IMR-90 (cell line): Measurements from ENCODE around the gene PACSIN3. TPM values are rescaled to one million over a fixed set of nuclear protein-coding genes. Genes with fewer than 3 reads are reported as not detected.

Experiments
- ATAC-seq: fragments of 200-7000 bp; cut with Tn5 transposase; 2 replicates; pipeline ENCODE4 v1.9.1; 2020; ENCODE audit warnings: low read depth, mild to moderate bottlenecking, moderate library complexity
- BruUV-seq: library from RNA; stranded (reverse); fragments of 400-500 nt; replicated peaks from 2 replicates; lab custom pipeline; 2021; lab: Mats Ljungman, UMichigan
- CTCF ChIA-PET: fragments of 300-600 bp; formaldehyde crosslinking; extraction: SDS; loops from one replicate; lab custom pipeline; 2021; ENCODE audit warnings: antibody characterized with exemption; lab: Yijun Ruan, JAX
- POLR2A ChIA-PET: fragments of 300-600 bp; sonication (Branson Sonifier 250); formaldehyde crosslinking; loops from one replicate; lab custom pipeline; 2022; ENCODE audit warnings: antibody characterized with exemption; ENCODE audit not compliant: unreplicated experiment; lab: Charles Lee
- DNase-seq: peaks from one replicate; pipeline ENCODE4 v3.0.0; 2013
- H2AFZ ChIP-seq: replicated peaks from 2 replicates; pipeline ENCODE3; 2013; ENCODE audit warnings: low read length, mild to moderate bottlenecking; ENCODE audit not compliant: poor library complexity
- H2AK5ac ChIP-seq: 2 replicates; pipeline ENCODE4 v1.6.1; 2013; ENCODE audit warnings: low read depth, low read length, inconsistent platforms
- H2AK9ac ChIP-seq: replicated peaks from 2 replicates; pipeline ENCODE3; 2013; ENCODE audit warnings: mild to moderate bottlenecking, low read depth, low read length, moderate library complexity; ENCODE audit not compliant: poor library complexity
- H2BK120ac ChIP-seq: 2 replicates; pipeline ENCODE4 v1.6.1; 2013; ENCODE audit warnings: low read depth, low read length, inconsistent platforms
- H2BK15ac ChIP-seq: 3 replicates; pipeline ENCODE4 v1.6.1; 2013; ENCODE audit warnings: low read depth, low read length, inconsistent platforms
- H2BK20ac ChIP-seq: 2 replicates; pipeline ENCODE4 v1.6.1; 2013; ENCODE audit warnings: low read depth, mild to moderate bottlenecking, inconsistent platforms, low read length, moderate library complexity
- H2BK5ac ChIP-seq: 2 replicates; pipeline ENCODE4 v1.6.1; 2013; ENCODE audit warnings: mild to moderate bottlenecking, low read depth, low read length, inconsistent platforms; ENCODE audit not compliant: poor library complexity, severe bottlenecking
- H3K14ac ChIP-seq: replicated peaks from 2 replicates; pipeline ENCODE4 v1.6.1; 2013; ENCODE audit warnings: low read depth, low read length, inconsistent platforms
- H3K18ac ChIP-seq: 2 replicates; pipeline ENCODE4 v1.6.1; 2013; ENCODE audit warnings: low read depth, low read length, control low read depth
- H3K23ac ChIP-seq: 2 replicates; pipeline ENCODE4 v1.6.1; 2013; ENCODE audit warnings: low read depth, low read length, inconsistent platforms
- H3K27ac ChIP-seq: 2 replicates; pipeline ENCODE4 v1.5.1; 2013; ENCODE audit warnings: mild to moderate bottlenecking, control low read depth, low read length; ENCODE audit not compliant: insufficient read depth
- H3K27me3 ChIP-seq: 2 replicates; pipeline ENCODE4 v1.6.1; 2013; ENCODE audit warnings: low read length; ENCODE audit not compliant: control insufficient read depth, insufficient read depth
- H3K36me3 ChIP-seq: 2 replicates; pipeline ENCODE4 v1.6.1; 2013; ENCODE audit warnings: low read length, mixed read lengths; ENCODE audit not compliant: control insufficient read depth, insufficient read depth
- H3K4ac ChIP-seq: 2 replicates; pipeline ENCODE4 v1.6.1; 2013; ENCODE audit warnings: low read depth, low read length, inconsistent platforms
- H3K4me1 ChIP-seq: 2 replicates; pipeline ENCODE4 v1.6.1; 2013; ENCODE audit warnings: low read length, mixed read lengths; ENCODE audit not compliant: control insufficient read depth, insufficient read depth
- H3K4me2 ChIP-seq: 2 replicates; pipeline ENCODE4 v1.6.1; 2013; ENCODE audit warnings: low read depth, mild to moderate bottlenecking, control low read depth, low read length, moderate library complexity
- H3K4me3 ChIP-seq: 2 replicates; pipeline ENCODE4 v1.5.1; 2013; ENCODE audit warnings: low read depth, mild to moderate bottlenecking, control low read depth, low read length, moderate library complexity; ENCODE audit not compliant: insufficient read depth
- H3K56ac ChIP-seq: 2 replicates; pipeline ENCODE4 v1.6.1; 2013; ENCODE audit warnings: low read length, inconsistent platforms; ENCODE audit not compliant: insufficient read depth; ENCODE audit errors: extremely low read depth
- H3K79me1 ChIP-seq, 2 experiments: 2 replicates each; pipeline ENCODE4 v1.6.1; 2013; ENCODE audit warnings: low read length in 2 of 2, inconsistent platforms in 1 of 2, low read depth in 1 of 2
- H3K9ac ChIP-seq: 2 replicates; pipeline ENCODE4 v1.6.1; 2013; ENCODE audit warnings: low read depth, low read length, control low read depth
- H3K9me1 ChIP-seq: 2 replicates; pipeline ENCODE4 v1.6.1; 2013; ENCODE audit warnings: low read length, inconsistent platforms; ENCODE audit not compliant: insufficient read depth
- H3K9me3 ChIP-seq: 2 replicates; pipeline ENCODE4 v1.6.1; 2013; ENCODE audit warnings: low read length; ENCODE audit not compliant: control insufficient read depth, insufficient read depth
- H4K20me1 ChIP-seq: 2 replicates; pipeline ENCODE4 v1.6.1; 2013; ENCODE audit warnings: low read length, inconsistent platforms; ENCODE audit not compliant: insufficient read depth
- H4K5ac ChIP-seq: 2 replicates; pipeline ENCODE4 v1.6.1; 2013; ENCODE audit warnings: mild to moderate bottlenecking, low read depth, low read length, control low read depth
- H4K8ac ChIP-seq, 2 experiments: 2 replicates each; pipeline ENCODE4 v1.6.1; 2013; ENCODE audit warnings: low read depth in 2 of 2, low read length in 2 of 2, control low read depth in 1 of 2, inconsistent platforms in 1 of 2
- H4K91ac ChIP-seq: 2 replicates; pipeline ENCODE4 v1.6.1; 2013; ENCODE audit warnings: low read depth, low read length, inconsistent platforms; ENCODE audit not compliant: insufficient read depth
- BHLHE40 ChIP-seq: fragments of 150-350 bp; IDR thresholded peaks from 2 replicates; pipeline ENCODE4 v1.6.1; 2016; ENCODE audit warnings: mild to moderate bottlenecking, low read depth, low read length
- CEBPB ChIP-seq: IDR thresholded peaks from 2 replicates; pipeline ENCODE4 v1.6.1; 2012; ENCODE audit warnings: low read depth, low read length, improper control_type of control experiment
- CHD1 ChIP-seq: IDR thresholded peaks from 2 replicates; pipeline ENCODE4 v1.6.1; 2012; ENCODE audit warnings: low read depth, low read length, improper control_type of control experiment
- CTCF ChIP-seq: conservative IDR thresholded peaks from 2 replicates; pipeline ENCODE4 v1.5.1; 2012; ENCODE audit warnings: mild to moderate bottlenecking, low read depth, low read length, improper control_type of control experiment
- ELK1 ChIP-seq: fragments of 150-350 bp; IDR thresholded peaks from 2 replicates; pipeline ENCODE4 v1.6.1; 2016; ENCODE audit warnings: low read depth, mild to moderate bottlenecking, low read length, moderate library complexity, borderline replicate concordance
- FOS ChIP-seq: fragments of 150-350 bp; IDR thresholded peaks from 2 replicates; pipeline ENCODE4 v1.6.1; 2016; ENCODE audit warnings: low read depth, low read length
- MAFK ChIP-seq: IDR thresholded peaks from 2 replicates; pipeline ENCODE4 v1.6.1; 2012; ENCODE audit warnings: low read depth, low read length, improper control_type of control experiment
- MAZ ChIP-seq: IDR thresholded peaks from 2 replicates; pipeline ENCODE4 v1.6.1; 2012; ENCODE audit warnings: low read depth, mild to moderate bottlenecking, low read length, improper control_type of control experiment, moderate library complexity, borderline replicate concordance
- MXI1 ChIP-seq: IDR thresholded peaks from 2 replicates; pipeline ENCODE4 v1.6.1; 2012; ENCODE audit warnings: low read depth, mild to moderate bottlenecking, low read length, moderate library complexity, borderline replicate concordance
- NFE2L2 ChIP-seq: fragments of 150-350 bp; IDR thresholded peaks from 2 replicates; pipeline ENCODE4 v1.6.1; 2016; ENCODE audit warnings: low read depth, mild to moderate bottlenecking, low read length
- POLR2A ChIP-seq: IDR thresholded peaks from 2 replicates; pipeline ENCODE4 v1.6.1; 2012; ENCODE audit warnings: mild to moderate bottlenecking, low read depth, low read length
- RAD21 ChIP-seq: IDR thresholded peaks from 2 replicates; pipeline ENCODE4 v1.6.1; 2012; ENCODE audit warnings: low read length, improper control_type of control experiment
- RCOR1 ChIP-seq: IDR thresholded peaks from 2 replicates; pipeline ENCODE4 v1.6.1; 2012; ENCODE audit warnings: mild to moderate bottlenecking, low read length, improper control_type of control experiment; ENCODE audit not compliant: insufficient replicate concordance
- RFX5 ChIP-seq: IDR thresholded peaks from 2 replicates; pipeline ENCODE4 v1.8.0; 2012; ENCODE audit warnings: low read depth, mild to moderate bottlenecking, low read length, moderate library complexity
- SMC3 ChIP-seq: fragments of 150-350 bp; IDR thresholded peaks from 2 replicates; pipeline ENCODE4 v1.6.1; 2016; ENCODE audit warnings: low read depth, mild to moderate bottlenecking, antibody characterized with exemption, low read length, moderate library complexity
- WGBS, 2 experiments: methylation state at CpG; one replicate each; pipeline versions ENCODE4 v1.1.5 to v1.1.7; 2013; ENCODE audit warnings: missing lambda C conversion rate in 2 of 2; ENCODE audit not compliant: insufficient read length in 1 of 2; ENCODE audit errors: extremely low coverage in 2 of 2; 5-methylcytosine and 5-hydroxymethylcytosine counted together
- dilution Hi-C: fragments of 300-500 bp; cut with HindIII; formaldehyde crosslinking; loops from one replicate; pipeline ENCODE4 v1.14.3; 2018; ENCODE audit warnings: low sequenced_read_pairs; ENCODE audit not compliant: unreplicated experiment
- in situ Hi-C: fragments of 300-500 bp; cut with MboI; formaldehyde crosslinking; loops from 3 replicates; pipeline ENCODE4 v1.14.3; 2019; ENCODE audit warnings: low sequenced_read_pairs, inconsistent platforms, mixed read lengths
- intact Hi-C: fragments of 100-400 bp; cut with micrococcal nuclease; formaldehyde crosslinking; loops from 2 replicates; pipeline ENCODE4 v1.10.0; 2022
- polyA plus RNA-seq, 3 experiments: library from polyadenylated mRNA; depleted of rRNA; stranded (reverse); fragments of >200 nt; gene quantifications; 2 replicates each; pipeline ENCODE4 v1.2.3, GENCODE V29; 2012; ENCODE audit warnings: low replicate concordance in 1 of 3
- total RNA-seq: library from RNA; depleted of rRNA; stranded (reverse); fragments of >200 nt; gene quantifications from 2 replicates; pipeline ENCODE4 v1.2.3, GENCODE V29; 2012
- TF ChIP-seq, protein P1 (sequence below): fragments of 150-350 bp; IDR thresholded peaks from 2 replicates; pipeline ENCODE4 v1.6.1; 2017; ENCODE audit warnings: mild to moderate bottlenecking, antibody characterized with exemption, low read length, low read depth

Gene PACSIN3
- total and polyA plus RNA-seq, 2 of the 4 experiments (the other 2 are of a cell fraction) = 19.2 to 21.1 TPM

GRCh38 chr11:47144541-47144940 lies 41.7 kb downstream of the PACSIN3 start:
- Histone ChIP-seq H3K9me3 (no peaks in the 10 kb centered on the region), H3K9ac (no peak overlapping the region), H4K91ac (no peak overlapping the region), H3K56ac (no peak overlapping the region), H2BK15ac (no peak overlapping the region), H3K27ac (no peak overlapping the region), H3K4me3 (no peak overlapping the region), H2AK5ac (0 out of 2 replicates have a peak overlapping the region, but pooled peaks have one; percentile 43), H2BK120ac (no peak overlapping the region), H3K23ac (no peak overlapping the region; the same call in 1 of the 2 replicates), H3K4ac (peak overlapping the region; percentile 25; the same call in 1 of the 2 replicates), H3K4me1 (peaks cover 14% of the 10 kb centered on the region), H2BK20ac (no peak overlapping the region), H2AFZ (no peak overlapping the region), H3K4me2 (no peak overlapping the region), H3K14ac (no peak overlapping the region), H4K20me1 (no peaks in the 10 kb centered on the region; the same call in 1 of the 2 replicates), H3K27me3 (no peaks in the 10 kb centered on the region), H3K36me3 (peaks cover 2% of the 10 kb centered on the region; the same call in 1 of the 2 replicates), H4K5ac (no peak overlapping the region), H3K79me1 (no peaks in the 10 kb centered on the region; a peak in 1 of 4 replicates), H3K18ac (no peak overlapping the region), H2AK9ac (no peak overlapping the region), H3K9me1 (peaks cover 17% of the 10 kb centered on the region), H4K8ac (no peak overlapping the region), H2BK5ac (no peak overlapping the region)
- intact Hi-C loops = loop anchor here (10.0 kb wide), 1 partner anchor 140 kb away; no protein-coding TSS in a partner anchor
- CTCF ChIA-PET = no interaction called here
- dilution Hi-C loops = no loop called here
- ATAC-seq = no peak
- in situ Hi-C loops = no loop called here
- WGBS, 2 experiments = no CpG with 5 or more reads among the region's 3 CpGs
- POLR2A ChIA-PET = interaction anchor here (0.7 kb wide), 1 partner anchor 319 kb away, joined by 13 read pairs; no protein-coding TSS in a partner anchor
- DNase-seq = no peak
- no TSS peak for BruUV-seq
- TF ChIP-seq CEBPB (no peak), SMC3 (no peak), MAZ (no peak), BHLHE40 (no peak), RAD21 (no peak), RCOR1 (no peak), RFX5 (no peak), MAFK (no peak), POLR2A (no peak), ELK1 (no peak), NFE2L2 (no peak), MXI1 (no peak), FOS (no peak), CHD1 (no peak), CTCF (no peak)
- TF ChIP-seq, protein P1, sequence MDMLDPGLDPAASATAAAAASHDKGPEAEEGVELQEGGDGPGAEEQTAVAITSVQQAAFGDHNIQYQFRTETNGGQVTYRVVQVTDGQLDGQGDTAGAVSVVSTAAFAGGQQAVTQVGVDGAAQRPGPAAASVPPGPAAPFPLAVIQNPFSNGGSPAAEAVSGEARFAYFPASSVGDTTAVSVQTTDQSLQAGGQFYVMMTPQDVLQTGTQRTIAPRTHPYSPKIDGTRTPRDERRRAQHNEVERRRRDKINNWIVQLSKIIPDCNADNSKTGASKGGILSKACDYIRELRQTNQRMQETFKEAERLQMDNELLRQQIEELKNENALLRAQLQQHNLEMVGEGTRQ = no peak
